CMK (cell line): Measurements from ENCODE around the gene TTC13.

Experiments used
- DNase-seq: peaks from one replicate; pipeline ENCODE4 v3.0.0-alpha.2; 2010; ENCODE audit warnings: low read depth

Gene TTC13

DNA sequence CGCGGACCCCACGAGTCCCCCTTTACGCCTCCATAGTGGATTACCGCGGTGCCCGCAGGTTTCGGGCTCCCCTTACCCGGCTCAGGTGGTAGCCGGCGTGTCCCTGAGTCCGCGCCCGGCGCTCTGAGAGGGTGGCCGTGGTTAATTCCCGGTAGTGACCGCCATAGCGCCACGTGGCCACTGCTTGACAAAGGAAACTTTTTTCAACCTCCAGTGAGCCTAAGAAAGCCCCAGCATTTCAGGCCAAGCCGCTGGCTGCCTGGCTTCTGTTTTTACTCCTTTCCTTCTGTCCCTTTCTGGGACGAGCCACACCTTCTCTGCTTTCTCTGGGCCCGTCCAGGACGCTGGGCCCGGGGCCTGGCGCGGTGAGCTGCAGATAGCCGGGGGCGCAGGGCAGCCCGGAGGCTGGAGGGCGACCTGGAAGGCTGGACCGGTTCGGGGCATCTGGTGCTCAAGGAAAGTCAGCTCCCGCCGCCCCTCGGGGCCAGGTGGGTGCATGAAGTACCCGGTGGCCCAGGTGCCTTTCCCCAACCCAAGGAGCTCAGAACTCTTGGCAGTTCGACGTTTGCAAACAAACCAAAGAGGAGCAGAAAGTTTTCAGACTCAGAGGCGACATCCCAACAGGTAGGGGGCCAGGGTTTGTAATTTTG is 109.8 kb downstream of the TTC13 start:
- no peak for DNase-seq

DNA sequence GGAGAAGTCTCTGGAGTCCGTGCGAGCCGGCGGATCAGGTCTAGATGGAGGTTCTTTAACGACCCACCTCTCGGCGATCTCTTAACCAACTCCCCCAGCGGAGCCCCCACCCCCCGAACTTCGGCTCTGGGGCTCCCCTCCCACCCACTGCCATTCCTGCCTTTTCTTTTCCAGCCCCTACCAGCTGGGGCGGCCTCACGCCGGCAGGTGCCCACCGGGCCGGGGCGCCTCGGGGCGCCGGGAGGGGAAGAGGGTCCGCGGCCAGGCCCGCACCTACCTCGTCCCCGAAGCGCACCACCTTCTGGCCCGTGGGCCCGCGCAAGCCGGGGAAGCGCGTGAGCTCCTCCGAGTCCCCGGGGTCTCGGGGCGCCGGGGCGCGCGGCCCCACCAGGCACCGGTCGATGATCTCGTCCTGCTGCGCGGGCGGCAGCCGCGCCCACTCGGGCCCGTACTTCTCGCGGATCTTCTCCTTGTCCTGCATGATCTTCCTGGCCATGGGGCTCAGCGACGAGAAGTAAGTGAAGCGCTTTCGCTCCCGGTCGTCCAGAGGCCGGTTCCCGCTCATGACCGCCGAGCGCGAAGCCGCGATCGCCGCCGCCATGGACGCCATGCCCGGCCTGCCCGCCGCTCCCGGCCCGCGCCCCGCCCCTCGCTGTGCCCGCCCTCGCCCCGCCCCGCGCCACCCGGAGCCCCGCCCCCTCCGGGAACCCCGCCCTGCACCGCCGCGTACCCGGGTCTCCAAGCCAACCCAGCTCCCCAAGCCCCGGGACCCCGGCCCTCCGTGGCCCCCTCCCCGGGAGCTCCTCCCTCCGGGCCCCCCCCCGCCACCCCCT is 110.5 kb downstream of the TTC13 start, which contains the start of gene C1orf198:
TSS of gene C1orf198 (minus strand) at position 619 of the 833 bp plus-strand sequence. CDS start at position 610, 9 bp downstream.
- peak; percentile 32 for DNase-seq

DNA sequence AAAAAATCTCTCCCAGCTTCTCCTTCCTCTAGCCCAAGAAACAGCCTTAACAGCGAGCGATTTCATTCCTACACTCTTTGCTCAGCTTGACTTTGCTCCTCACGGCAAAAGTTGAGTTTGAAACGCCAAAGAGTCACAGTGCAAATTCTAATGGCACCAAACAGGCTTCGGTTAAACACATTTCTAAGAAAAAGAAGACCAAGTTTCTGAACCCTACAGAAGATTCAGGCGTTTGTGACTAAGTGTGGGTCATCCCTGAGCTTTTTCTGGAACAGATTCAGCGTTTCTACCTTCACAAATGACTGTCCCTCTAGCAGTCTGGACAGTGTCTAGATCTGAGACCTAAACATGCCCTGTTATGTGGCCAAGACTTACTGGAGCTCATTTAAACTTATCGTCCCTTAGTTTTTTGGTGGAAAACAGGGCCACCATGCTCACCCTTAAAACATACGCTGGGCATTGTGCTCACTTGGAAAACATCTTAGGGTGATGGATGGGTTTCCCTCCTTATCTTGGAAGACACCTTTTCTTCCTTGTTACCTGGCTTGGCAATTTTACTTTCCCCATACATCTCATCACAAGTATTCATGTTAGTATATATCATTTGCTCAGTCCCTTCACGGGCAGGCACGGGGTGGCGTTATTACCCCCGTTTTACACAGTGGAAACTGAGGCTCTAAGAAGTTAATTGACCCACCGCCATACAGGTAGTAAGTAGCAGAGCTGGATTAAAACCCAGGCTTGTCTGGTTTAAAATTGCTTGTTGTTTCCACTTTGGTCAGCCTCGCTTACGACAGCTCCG is 111.4 kb downstream of the TTC13 start:
- DNase-seq, result no peak

DNA sequence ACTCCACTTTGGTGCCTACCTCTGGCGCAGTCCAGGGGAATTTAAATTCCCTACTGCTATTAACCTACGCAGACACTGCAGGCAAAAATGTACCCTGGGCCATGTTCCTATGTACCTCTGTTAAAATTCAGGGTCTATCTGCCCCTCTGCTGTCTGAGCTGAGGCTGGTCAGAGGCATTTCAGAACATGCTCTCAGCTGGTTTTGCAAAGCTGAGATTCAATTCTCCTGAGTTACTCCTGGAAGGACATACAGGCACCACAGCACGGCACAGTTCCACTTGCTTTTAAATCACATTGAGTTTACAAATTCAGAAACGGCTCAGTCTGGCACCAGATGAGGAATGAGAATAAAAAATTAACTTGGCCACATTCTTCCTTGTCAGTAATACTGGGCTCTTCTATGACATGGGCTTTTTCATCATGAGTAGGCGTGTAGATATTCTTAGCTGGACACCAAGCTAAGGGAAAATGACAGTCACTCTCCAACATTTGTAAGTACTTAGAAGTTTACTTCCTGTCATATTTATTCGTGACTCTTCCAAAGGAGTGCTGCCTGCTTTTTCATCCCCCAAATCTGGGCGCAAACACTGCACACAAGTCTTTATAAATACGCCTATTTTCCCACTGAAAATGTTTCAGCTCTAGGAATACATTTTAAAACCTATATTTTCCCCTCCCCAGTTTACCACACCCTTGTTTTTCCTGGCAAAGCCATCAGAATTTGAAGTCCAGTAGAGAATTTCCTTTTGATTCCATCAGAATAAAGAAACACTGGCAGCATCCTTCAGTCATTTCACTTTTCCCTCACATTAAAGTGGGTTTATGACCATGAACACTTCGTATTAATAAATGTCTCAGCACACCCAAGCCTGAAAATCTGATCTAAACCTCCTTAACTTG is 112.2 kb downstream of the TTC13 start:
- no peak for DNase-seq

DNA sequence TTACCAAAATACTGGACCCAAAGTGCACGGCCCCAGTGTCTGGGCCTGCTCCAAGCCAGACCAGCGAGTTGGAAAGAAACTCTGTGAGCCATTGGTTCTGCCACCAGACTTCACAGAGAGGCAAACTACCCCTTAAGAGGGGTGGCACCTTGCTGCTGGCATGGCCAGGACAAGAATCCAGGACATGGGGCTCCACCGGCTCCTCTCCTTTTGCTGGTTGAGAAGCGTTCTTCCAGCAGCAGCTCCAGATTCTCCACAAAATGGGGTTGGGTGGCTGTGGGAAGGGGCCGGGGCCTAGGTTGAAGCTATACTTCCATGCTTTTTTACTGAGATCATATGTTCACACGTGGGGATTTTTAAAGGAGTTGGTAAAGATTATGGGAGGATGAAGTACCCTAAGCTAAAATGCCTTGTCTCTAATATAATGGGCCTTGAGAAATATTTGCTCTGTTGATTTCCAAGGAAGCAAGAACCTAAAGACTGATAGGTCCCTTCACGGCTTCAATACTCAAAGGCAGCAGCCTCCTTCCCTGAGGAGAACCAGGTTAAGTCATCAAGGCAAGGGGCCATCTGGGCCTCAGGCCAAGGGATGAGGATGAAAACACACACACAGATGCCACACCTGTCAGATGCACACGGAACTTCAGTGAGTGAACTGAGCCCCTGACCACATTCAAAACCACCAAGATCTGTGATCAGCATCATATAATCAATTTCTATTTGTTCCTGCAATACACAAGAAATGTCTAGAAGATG is 113.4 kb downstream of the TTC13 start:
- DNase-seq, result no peak

DNA sequence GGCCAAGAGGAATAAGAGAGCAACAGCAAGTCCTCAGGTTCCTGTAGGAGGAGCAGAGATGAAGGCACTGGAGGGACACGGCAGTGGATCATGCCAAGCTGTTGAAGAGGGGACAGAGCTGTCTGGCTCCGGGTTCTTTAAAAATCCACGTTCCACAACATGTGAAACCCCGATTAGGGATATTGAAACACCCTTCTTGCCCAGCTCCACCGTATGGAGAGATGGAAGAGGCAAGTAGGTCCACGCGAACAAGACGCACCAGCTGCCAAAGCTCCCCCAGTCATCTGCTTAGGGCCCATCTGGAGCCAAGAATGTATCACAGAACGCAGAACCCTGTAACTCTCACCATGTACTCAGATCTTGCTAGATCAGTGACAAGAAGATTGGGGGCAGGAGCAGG is 114.2 kb downstream of the TTC13 start:
- DNase-seq, result no peak

DNA sequence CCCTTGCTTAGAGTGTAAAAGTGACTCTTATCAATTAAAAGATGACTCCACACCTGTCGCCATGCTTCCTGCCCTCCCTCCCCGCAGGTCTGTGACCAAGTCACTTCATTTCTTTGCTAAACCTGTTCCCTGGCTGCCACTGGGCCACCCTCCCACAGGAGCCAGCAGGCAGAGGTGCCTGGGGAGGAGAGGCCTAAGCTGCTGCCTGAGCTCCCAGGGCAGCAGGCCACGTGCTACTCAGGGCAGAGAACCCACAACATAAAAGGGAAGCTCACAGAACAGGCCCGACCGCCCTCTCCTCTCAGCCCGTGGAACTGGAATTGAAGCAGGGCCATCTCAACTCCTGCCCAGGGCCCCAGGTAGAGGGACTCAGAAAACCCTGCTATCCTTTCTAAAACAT is 115.2 kb downstream of the TTC13 start:
- no peak for DNase-seq

DNA sequence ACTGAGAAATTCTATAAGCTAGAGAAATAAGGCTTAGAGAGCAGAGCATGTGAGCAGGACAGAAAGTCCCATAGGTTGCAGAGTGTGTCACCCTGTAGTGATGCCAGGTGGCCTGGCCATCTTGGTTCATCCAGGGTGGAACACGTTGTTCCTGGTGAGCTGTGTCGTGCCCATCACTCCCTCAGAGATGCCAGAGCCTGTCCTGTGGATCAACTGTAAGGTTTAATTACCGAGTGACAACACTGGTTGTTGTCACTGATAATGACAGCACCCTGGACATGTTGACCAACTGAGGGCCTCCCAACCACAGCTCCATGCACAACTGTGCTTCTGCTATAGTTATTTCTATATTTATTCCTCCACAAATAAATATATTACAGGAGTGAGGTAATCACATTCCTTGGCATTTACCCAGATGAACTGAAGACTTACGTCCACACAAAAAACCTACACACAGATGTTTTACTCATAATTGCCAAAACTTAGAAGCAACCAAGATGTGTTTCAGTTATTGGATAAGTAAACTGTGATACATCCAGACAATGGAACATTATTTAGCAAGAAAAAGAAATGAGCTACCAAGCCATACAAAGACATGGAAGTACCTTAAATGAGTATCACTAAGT is 116.6 kb downstream of the TTC13 start:
- DNase-seq, result no peak

DNA sequence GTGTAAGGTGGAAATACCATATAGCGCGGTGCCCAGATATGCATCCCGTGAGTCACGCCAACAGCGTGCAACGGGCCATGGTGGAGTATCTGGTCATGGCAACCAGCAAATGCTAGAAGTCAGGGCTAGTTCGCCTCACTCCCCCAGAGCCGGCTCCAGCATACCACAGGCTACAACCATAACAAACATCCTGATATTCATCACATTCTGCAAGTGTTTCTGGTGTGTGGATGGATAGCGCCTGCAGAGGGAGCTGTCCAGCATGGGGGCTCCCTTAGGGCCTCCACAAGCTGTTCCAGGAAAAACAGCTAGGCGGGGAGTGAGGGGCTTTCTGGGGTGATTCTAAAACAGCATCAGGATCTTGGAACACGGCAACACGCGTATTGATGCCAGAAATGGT is 117.2 kb downstream of the TTC13 start:
- DNase-seq, result no peak

DNA sequence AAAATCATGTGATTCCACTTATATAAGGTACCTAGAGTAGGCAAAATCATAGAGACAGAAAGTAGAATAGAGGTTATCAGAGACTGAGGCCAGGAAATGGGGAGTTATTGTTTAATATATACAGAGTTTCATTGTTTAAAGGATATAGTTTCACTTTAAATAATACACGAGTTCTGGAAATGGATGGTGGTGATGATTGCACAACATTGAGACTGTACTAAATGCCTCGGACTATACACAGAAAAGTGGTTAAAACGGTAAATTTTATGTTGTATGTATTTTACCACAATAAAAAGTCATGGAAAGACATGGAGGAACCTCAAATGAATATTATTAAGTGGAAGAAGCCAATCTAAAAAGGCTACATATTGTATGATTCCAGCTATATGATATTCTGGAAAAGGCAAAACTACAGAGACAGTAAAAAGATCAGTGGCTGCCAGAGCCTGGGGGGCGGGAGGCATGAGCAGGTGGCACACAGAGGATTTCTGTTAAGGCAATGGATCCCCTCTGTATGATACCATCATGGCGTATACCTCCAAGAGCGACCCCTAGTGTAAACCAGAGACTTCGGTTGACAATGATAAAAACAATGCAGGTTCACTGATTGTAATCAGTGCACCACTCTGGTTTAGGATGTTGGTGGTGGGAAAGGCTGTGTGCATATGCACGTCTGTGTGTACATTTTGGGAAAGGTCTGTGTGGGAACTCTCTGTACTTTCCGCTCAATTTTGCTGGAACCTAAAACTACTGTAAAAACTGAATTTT is 117.9 kb downstream of the TTC13 start:
- no peak for DNase-seq

DNA sequence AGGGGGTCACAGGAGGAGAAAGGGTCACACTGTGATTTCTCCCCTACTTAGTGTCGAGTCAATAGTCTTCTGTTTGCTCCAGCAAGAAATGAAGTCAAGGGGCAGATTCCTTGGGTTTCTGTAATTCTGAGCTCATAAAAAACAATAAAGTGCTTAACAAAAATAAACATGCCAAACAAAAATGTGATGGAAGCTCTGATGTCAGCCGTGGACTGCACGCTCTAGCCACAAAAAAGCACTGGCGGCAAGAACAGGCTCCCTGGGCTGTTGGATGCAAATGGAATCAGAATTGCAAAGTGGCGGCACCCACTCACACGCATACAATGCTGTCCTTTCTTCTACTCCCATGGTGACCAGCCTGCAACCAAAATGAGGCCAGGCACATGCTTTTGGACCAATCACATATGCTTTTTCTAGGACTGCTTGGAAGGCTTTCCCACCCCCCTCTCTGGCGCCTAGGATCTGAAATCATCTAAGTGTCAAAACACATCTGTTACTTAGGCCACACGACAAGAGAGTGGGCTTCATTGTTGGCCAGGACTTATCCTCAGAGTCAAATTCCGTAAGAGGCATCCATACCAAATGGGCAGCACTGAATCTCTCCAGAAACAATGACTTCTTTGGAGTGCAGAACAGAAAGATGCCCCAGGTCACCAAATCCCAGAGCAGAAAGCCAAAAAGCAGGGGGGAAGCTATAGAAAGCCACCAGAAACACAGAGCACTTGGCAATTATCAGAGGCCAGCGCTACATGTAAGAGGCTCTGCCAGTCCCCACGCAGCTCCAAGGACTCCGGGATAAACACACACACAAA is 119.5 kb downstream of the TTC13 start:
- no peak for DNase-seq

DNA sequence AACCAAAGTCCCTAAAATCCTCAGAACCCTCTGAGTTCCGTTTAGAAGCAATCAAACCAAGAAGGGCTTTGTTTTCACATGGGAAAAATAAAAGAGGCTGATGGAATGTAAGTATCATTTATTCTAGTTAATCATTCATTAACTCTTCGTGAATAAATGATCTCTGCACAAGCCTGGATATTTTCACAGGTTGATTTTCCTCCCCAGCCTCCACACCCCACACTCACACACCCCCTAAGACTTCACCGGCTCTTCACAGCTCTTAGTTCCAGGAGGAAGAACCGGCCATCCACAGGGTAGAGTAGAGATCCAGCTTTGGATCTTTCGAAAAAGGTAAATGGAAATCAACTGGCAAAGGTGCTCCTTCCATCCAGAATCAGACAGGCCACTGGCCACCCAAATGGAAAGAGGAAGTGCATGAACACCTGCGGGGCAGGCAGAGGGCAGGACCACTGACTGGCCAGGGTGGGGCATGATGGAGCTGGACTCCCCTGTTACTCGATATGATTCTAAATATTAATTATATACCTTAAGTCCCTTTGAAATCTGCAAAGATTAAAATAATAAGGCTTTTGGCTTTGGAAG is 120.3 kb downstream of the TTC13 start:
- DNase-seq, result no peak

DNA sequence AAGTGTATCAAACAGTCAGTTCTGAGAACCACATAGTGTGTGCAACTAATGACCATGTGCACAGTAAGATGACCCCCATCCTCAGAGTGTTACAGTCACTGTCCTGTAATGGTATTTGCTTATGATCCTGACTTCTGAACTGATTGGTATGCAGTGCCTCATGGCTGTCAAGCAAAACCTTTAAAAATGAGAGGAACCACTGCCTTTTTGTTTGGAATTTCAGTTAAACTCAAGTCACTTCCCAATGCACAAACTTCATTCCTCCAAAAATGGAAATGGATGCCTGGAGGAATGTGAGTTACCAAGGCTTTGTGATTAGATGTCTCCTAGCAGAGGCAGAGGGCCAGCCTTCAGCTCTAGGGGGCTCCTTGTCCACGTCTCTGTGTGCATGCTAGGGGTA is 120.8 kb downstream of the TTC13 start:
- no peak for DNase-seq

DNA sequence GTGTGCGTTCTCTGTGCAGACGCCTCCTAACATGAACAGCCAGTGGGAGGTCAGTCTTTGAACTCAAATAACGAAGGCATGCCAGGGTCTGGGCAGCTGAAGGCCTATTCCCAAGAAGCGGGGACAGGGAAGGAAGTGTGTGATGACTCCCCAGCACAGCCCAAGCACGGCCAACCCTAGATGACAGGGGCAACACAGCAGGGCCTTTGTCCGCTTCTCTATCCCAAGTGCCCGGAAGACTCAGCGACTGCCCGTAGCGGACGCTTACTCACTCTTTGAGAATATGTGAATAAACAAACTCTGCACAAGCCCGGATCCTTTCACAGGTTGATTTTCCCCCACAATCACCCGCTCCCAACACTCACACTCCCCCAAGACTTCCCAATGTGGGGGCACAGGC is 121.6 kb downstream of the TTC13 start:
- DNase-seq, result no peak
